ENCODE results near the gene HPGDS. TPM values are rescaled to one million over a fixed set of nuclear protein-coding genes. Genes with fewer than 3 reads are reported as not detected.

The HPGDS gene
- total and polyA plus RNA-seq, 2 experiments from 2014 or later = 0.30 to 1.6 TPM

- no peak overlapping the region for H3K27ac ChIP-seq
- no peak overlapping the region for H2AFZ ChIP-seq
- no peaks in the 10 kb centered on the region for H3K9me2 ChIP-seq (replicated peaks; ENCODE audit: insufficient read depth)
- no peak for DNase-seq (ENCODE audit: low spot score)
- H3K4me3 ChIP-seq = no peak overlapping the region
- H3K79me2 ChIP-seq = no peaks in the 10 kb centered on the region
- H3K9me3 ChIP-seq (ENCODE audit: low read depth) = no peaks in the 10 kb centered on the region
- no peaks in the 10 kb centered on the region for H3K27me3 ChIP-seq
- WGBS (ENCODE audit: low lambda C conversion rate, missing lambda C conversion rate) = 83% methylated on average over 6 of the region's 6 CpGs
- TF ChIP-seq CTCF (IDR thresholded peaks at IDR 0.05; ENCODE audit: poor library complexity) (no peak), EZH2phosphoT487 (IDR thresholded peaks at IDR 0.05; ENCODE audit: low read depth, severe bottlenecking, unreplicated experiment) (no peak), EZH2 (IDR thresholded peaks at IDR 0.05; ENCODE audit: borderline replicate concordance) (no peak)
- no peaks in the 10 kb centered on the region for H3K4me1 ChIP-seq (ENCODE audit: insufficient read depth)
- H3K36me3 ChIP-seq (replicated peaks; ENCODE audit: insufficient read depth, low read depth) = no peaks in the 10 kb centered on the region
- no peak overlapping the region for H3K4me2 ChIP-seq
- H4K20me1 ChIP-seq (ENCODE audit: insufficient read depth, poor library complexity, severe bottlenecking) = no peaks in the 10 kb centered on the region
Observed at GRCh38 chr4:94354474-94354896, 11.8 kb upstream of the HPGDS start.

DNA sequence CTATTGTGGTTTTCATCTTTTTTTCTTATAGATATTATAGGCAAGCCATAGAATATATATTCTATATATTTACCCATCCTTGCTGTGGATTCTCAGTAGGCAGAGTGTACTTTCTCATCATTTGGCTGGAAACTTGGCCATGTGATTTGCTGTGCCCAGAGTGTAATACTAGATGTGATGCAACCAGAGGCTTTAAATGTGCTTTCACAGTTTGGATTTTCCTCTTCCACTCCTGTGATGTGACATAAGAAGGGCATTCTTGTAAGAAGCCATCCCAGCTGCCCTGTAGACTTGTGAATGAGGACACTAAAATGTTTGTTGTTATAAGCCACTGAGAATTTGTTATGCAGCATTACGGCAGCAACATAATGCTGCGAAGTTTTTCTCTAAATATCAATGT lies 10.4 kb upstream of the HPGDS start:
- H4K20me1 ChIP-seq (ENCODE audit: insufficient read depth, poor library complexity, severe bottlenecking) = no peaks in the 10 kb centered on the region
- no peak overlapping the region for H3K27ac ChIP-seq
- H3K27me3 ChIP-seq = no peaks in the 10 kb centered on the region
- no peak overlapping the region for H3K4me3 ChIP-seq
- H2AFZ ChIP-seq = no peak overlapping the region
- no peaks in the 10 kb centered on the region for H3K9me3 ChIP-seq (ENCODE audit: low read depth)
- no peaks in the 10 kb centered on the region for H3K9me2 ChIP-seq (replicated peaks; ENCODE audit: insufficient read depth)
- WGBS (ENCODE audit: low lambda C conversion rate, missing lambda C conversion rate) = 98% methylated on average over 2 of the region's 2 CpGs
- H3K4me1 ChIP-seq (ENCODE audit: insufficient read depth) = no peaks in the 10 kb centered on the region
- TF ChIP-seq EZH2phosphoT487 (IDR thresholded peaks at IDR 0.05; ENCODE audit: low read depth, severe bottlenecking, unreplicated experiment) (no peak), CTCF (IDR thresholded peaks at IDR 0.05; ENCODE audit: poor library complexity) (no peak), EZH2 (IDR thresholded peaks at IDR 0.05; ENCODE audit: borderline replicate concordance) (no peak)
- no peak for DNase-seq (ENCODE audit: low spot score)
- H3K79me2 ChIP-seq = no peaks in the 10 kb centered on the region
- no peak overlapping the region for H3K4me2 ChIP-seq
- H3K36me3 ChIP-seq (replicated peaks; ENCODE audit: insufficient read depth, low read depth) = no peaks in the 10 kb centered on the region

- no peaks in the 10 kb centered on the region for H3K36me3 ChIP-seq (replicated peaks; ENCODE audit: insufficient read depth, low read depth)
- no peaks in the 10 kb centered on the region for H3K9me2 ChIP-seq (replicated peaks; ENCODE audit: insufficient read depth)
- no peak for DNase-seq (ENCODE audit: low spot score)
- no peak for TF ChIP-seq CTCF (IDR thresholded peaks at IDR 0.05; ENCODE audit: poor library complexity)
- no peak for TF ChIP-seq EZH2phosphoT487 (IDR thresholded peaks at IDR 0.05; ENCODE audit: low read depth, severe bottlenecking, unreplicated experiment)
- no peak for TF ChIP-seq EZH2 (IDR thresholded peaks at IDR 0.05; ENCODE audit: borderline replicate concordance)
- H3K27me3 ChIP-seq = no peaks in the 10 kb centered on the region
- no peak overlapping the region for H2AFZ ChIP-seq
- 56% methylated on average over 4 of the region's 4 CpGs for WGBS (ENCODE audit: low lambda C conversion rate, missing lambda C conversion rate)
- no peaks in the 10 kb centered on the region for H3K9me3 ChIP-seq (ENCODE audit: low read depth)
- no peak overlapping the region for H3K27ac ChIP-seq
- no peaks in the 10 kb centered on the region for H4K20me1 ChIP-seq (ENCODE audit: insufficient read depth, poor library complexity, severe bottlenecking)
- H3K4me1 ChIP-seq (ENCODE audit: insufficient read depth) = peaks cover 3% of the 10 kb centered on the region
- no peak overlapping the region for H3K4me3 ChIP-seq
- no peaks in the 10 kb centered on the region for H3K79me2 ChIP-seq
- H3K4me2 ChIP-seq = no peak overlapping the region
Observed at GRCh38 chr4:94352163-94352562, 9.5 kb upstream of the HPGDS start.

DNA sequence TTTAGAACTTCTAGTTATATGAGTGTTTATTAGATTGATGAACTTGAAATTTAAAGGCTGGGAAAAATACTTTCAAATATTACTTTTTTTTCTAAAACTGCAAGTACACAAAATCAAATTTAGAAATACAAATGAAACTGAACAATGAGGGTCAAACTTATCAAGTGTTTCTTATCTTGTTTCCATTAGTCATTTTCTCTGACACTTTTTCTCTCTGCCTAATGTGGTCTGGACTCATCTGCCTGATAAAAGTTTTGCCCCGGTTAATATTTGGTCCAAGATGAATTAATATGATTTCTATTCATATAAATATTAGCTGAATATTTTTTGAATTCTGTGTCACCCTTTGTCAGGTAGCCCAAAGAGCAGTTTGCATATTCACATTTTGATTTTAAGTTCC lies 8.7 kb upstream of the HPGDS start:
- H3K79me2 ChIP-seq = no peaks in the 10 kb centered on the region
- no peaks in the 10 kb centered on the region for H3K36me3 ChIP-seq (replicated peaks; ENCODE audit: insufficient read depth, low read depth)
- no peaks in the 10 kb centered on the region for H3K27me3 ChIP-seq
- no peak for TF ChIP-seq EZH2 (IDR thresholded peaks at IDR 0.05; ENCODE audit: borderline replicate concordance)
- TF ChIP-seq EZH2phosphoT487 (IDR thresholded peaks at IDR 0.05; ENCODE audit: low read depth, severe bottlenecking, unreplicated experiment) = no peak
- TF ChIP-seq CTCF (IDR thresholded peaks at IDR 0.05; ENCODE audit: poor library complexity) = no peak
- H3K4me1 ChIP-seq (ENCODE audit: insufficient read depth) = peaks cover 3% of the 10 kb centered on the region
- no peak overlapping the region for H3K27ac ChIP-seq
- H4K20me1 ChIP-seq (ENCODE audit: insufficient read depth, poor library complexity, severe bottlenecking) = no peaks in the 10 kb centered on the region
- no peak overlapping the region for H3K4me2 ChIP-seq
- DNase-seq (ENCODE audit: low spot score) = no peak
- H3K4me3 ChIP-seq = no peak overlapping the region
- H3K9me3 ChIP-seq (ENCODE audit: low read depth) = no peaks in the 10 kb centered on the region
- WGBS (ENCODE audit: low lambda C conversion rate, missing lambda C conversion rate) = 65% methylated on average over 1 of the region's 1 CpG
- H2AFZ ChIP-seq = no peak overlapping the region
- no peaks in the 10 kb centered on the region for H3K9me2 ChIP-seq (replicated peaks; ENCODE audit: insufficient read depth)
